HEK293 (cell line): Measurements from ENCODE around the gene MRTFA.

Experiments
- CTCF ChIA-PET: fragments of 350-600 bp; formaldehyde crosslinking; extraction: SDS; loops from one replicate; lab custom pipeline; 2021; ENCODE audit warnings: antibody characterized with exemption; lab: Yijun Ruan, JAX
- POLR2A ChIA-PET: fragments of 300-600 bp; formaldehyde crosslinking; extraction: SDS; loops from one replicate; lab custom pipeline; 2020; ENCODE audit warnings: antibody characterized with exemption, inconsistent platforms; lab: Yijun Ruan, JAX
- H3K27ac ChIP-seq: fragments of 200-500 bp; sonication (Bioruptor generic); 2 replicates; pipeline ENCODE4 v1.5.1; 2014; ENCODE audit warnings: low read depth, low read length, control low read depth, inconsistent platforms; ENCODE audit errors: extremely low read depth
- H3K36me3 ChIP-seq, 2 experiments: fragments of 200-500 bp in 1 of 2; sonication (Bioruptor generic) in 1 of 2; 1 replicate in 1 of 2; 2 replicates in 1 of 2; pipeline ENCODE4 v1.5.1; 2014 to 2017; ENCODE audit warnings: inconsistent platforms in 2 of 2, low read length in 2 of 2; ENCODE audit not compliant: control insufficient read depth in 2 of 2, insufficient read depth in 1 of 2
- H3K4me1 ChIP-seq: fragments of 200-500 bp; sonication (Bioruptor generic); 2 replicates; pipeline ENCODE4 v1.5.1; 2014; ENCODE audit warnings: mild to moderate bottlenecking, low read length, inconsistent platforms; ENCODE audit not compliant: control insufficient read depth, insufficient read depth
- H3K4me3 ChIP-seq: 2 replicates; pipeline ENCODE4 v1.5.1; 2011; ENCODE audit warnings: low read depth, mild to moderate bottlenecking, control low read depth, low read length, moderate library complexity
- H3K9me3 ChIP-seq: fragments of 200-500 bp; sonication (Bioruptor generic); 2 replicates; pipeline ENCODE4 v1.5.1; 2014; ENCODE audit warnings: low read depth, low read length, inconsistent platforms; ENCODE audit not compliant: control insufficient read depth, insufficient read depth
- FEZF1 ChIP-seq: fragments of 450-650 bp; formaldehyde crosslinking; IDR thresholded peaks from 2 replicates; pipeline ENCODE4 v1.5.1; 2016; ENCODE audit warnings: missing biosample characterization, missing genetic modification characterization
- HOXD13 ChIP-seq: sonication (generic); formaldehyde crosslinking; IDR thresholded peaks from 2 replicates; pipeline ENCODE4 v1.8.0; 2022; ENCODE audit warnings: missing genetic modification reagents, borderline replicate concordance
- MEIS1 ChIP-seq: sonication (generic); formaldehyde crosslinking; IDR thresholded peaks from 2 replicates; pipeline ENCODE4 v1.8.1; 2022; ENCODE audit warnings: missing genetic modification reagents, mild to moderate bottlenecking, borderline replicate concordance
- OSR2 ChIP-seq: fragments of 450-650 bp; formaldehyde crosslinking; IDR thresholded peaks from 2 replicates; pipeline ENCODE4 v1.5.1; 2016; ENCODE audit warnings: missing biosample characterization, missing genetic modification characterization
- PRDM10 ChIP-seq: fragments of 450-650 bp; formaldehyde crosslinking; IDR thresholded peaks from 2 replicates; pipeline ENCODE4 v1.5.1; 2016; ENCODE audit warnings: missing biosample characterization, missing genetic modification characterization
- SALL2 ChIP-seq: fragments of 450-650 bp; formaldehyde crosslinking; IDR thresholded peaks from 2 replicates; pipeline ENCODE4 v1.5.0; 2017; ENCODE audit warnings: missing biosample characterization, mild to moderate bottlenecking, missing genetic modification characterization, borderline replicate concordance
- ZBTB44 ChIP-seq: fragments of 450-650 bp; IDR thresholded peaks from 2 replicates; pipeline ENCODE4 v1.5.1; 2018; ENCODE audit warnings: missing biosample characterization, mild to moderate bottlenecking, missing genetic modification characterization
- ZNF133 ChIP-seq: fragments of 450-650 bp; formaldehyde crosslinking; IDR thresholded peaks from 2 replicates; pipeline ENCODE4 v1.5.1; 2016; ENCODE audit warnings: missing biosample characterization, missing genetic modification characterization
- ZNF148 ChIP-seq: fragments of 450-650 bp; formaldehyde crosslinking; IDR thresholded peaks from 2 replicates; pipeline ENCODE4 v1.5.0; 2017; ENCODE audit warnings: missing biosample characterization, missing genetic modification characterization, borderline replicate concordance
- ZNF473 ChIP-seq: fragments of 450-650 bp; formaldehyde crosslinking; IDR thresholded peaks from 2 replicates; pipeline ENCODE4 v1.5.1; 2017; ENCODE audit warnings: missing biosample characterization, missing genetic modification characterization
- ZNF549 ChIP-seq: fragments of 450-650 bp; IDR thresholded peaks from 2 replicates; pipeline ENCODE4 v1.5.1; 2018; ENCODE audit warnings: missing biosample characterization, missing genetic modification characterization, mild to moderate bottlenecking, inconsistent platforms, moderate library complexity
- ZNF623 ChIP-seq: fragments of 450-650 bp; formaldehyde crosslinking; IDR thresholded peaks from 2 replicates; pipeline ENCODE4 v1.5.1; 2016; ENCODE audit warnings: missing biosample characterization, missing genetic modification characterization
- ZNF624 ChIP-seq: fragments of 450-650 bp; formaldehyde crosslinking; IDR thresholded peaks from 2 replicates; pipeline ENCODE4 v1.5.1; 2017; ENCODE audit warnings: missing biosample characterization, missing genetic modification characterization
- ZNF768 ChIP-seq: fragments of 450-650 bp; formaldehyde crosslinking; IDR thresholded peaks from 2 replicates; pipeline ENCODE4 v1.5.1; 2018; ENCODE audit warnings: missing biosample characterization, mild to moderate bottlenecking, missing genetic modification characterization
- ZNF792 ChIP-seq: fragments of 450-650 bp; formaldehyde crosslinking; IDR thresholded peaks from 2 replicates; pipeline ENCODE4 v1.5.1; 2016; ENCODE audit warnings: missing biosample characterization, missing genetic modification characterization
- ZXDB ChIP-seq: fragments of 450-650 bp; formaldehyde crosslinking; IDR thresholded peaks from 2 replicates; pipeline ENCODE4 v1.5.1; 2016; ENCODE audit warnings: missing biosample characterization, missing genetic modification characterization
- TF ChIP-seq, protein P1 (sequence below): fragments of 450-650 bp; formaldehyde crosslinking; IDR thresholded peaks from 2 replicates; pipeline ENCODE4 v1.5.1; 2016; ENCODE audit warnings: missing biosample characterization, missing genetic modification characterization
- TF ChIP-seq, protein P2 (sequence below): fragments of 450-650 bp; formaldehyde crosslinking; IDR thresholded peaks from 2 replicates; pipeline ENCODE4 v1.5.1; 2017; ENCODE audit warnings: missing biosample characterization, missing genetic modification characterization

The MRTFA gene

DNA sequence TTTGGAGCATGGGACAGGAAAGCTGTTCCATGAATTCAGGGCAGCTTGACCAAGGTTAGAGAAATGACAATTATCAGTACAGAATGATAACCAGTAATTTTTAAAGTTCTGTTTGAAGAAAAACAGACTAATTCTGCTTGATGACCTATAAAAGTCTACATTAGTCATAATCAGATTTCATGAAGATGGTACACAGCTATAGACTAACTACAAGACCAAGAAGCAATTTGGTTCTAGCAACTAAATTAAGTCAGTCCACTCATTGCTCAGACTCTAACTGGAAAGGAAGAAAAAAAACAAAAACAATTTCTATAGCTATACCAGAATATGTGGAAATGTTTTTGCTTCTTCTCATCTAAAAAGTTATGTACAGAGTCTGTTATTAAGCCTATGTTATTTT lies 24.9 kb downstream of the MRTFA start:
- Histone ChIP-seq H3K36me3 (peaks cover 0 to 4% of the 10 kb centered on the region in 2 experiments; a peak in 1 of 3 replicates), H3K4me1 (peaks cover 40% of the 10 kb centered on the region), H3K27ac (no peak overlapping the region), H3K9me3 (no peaks in the 10 kb centered on the region), H3K4me3 (no peak overlapping the region)
- ChIA-PET POLR2A (interaction anchor here (1.6 to 2.4 kb wide), 3 partner anchors 25 to 40 kb away, joined by 3 to 15 read pairs (median 5); partner anchors contain the start of gene MRTFA), CTCF (interaction anchor here (0.6 to 1.9 kb wide), 4 partner anchors 13 to 135 kb away, joined by 3 to 5 read pairs (median 4); no protein-coding TSS in a partner anchor)
- TF ChIP-seq FEZF1 (tag by site-specific recombination) (no peak), ZBTB44 (tag by site-specific recombination) (no peak), ZNF768 (no peak), ZNF473 (tag by site-specific recombination) (no peak), ZXDB (no peak), HOXD13 (CRISPR knock-in tag) (no peak), SALL2 (tag by site-specific recombination) (no peak), ZNF623 (tag by site-specific recombination) (no peak), MEIS1 (CRISPR knock-in tag) (no peak), ZNF133 (tag by site-specific recombination) (no peak)
- TF ChIP-seq, protein P1, sequence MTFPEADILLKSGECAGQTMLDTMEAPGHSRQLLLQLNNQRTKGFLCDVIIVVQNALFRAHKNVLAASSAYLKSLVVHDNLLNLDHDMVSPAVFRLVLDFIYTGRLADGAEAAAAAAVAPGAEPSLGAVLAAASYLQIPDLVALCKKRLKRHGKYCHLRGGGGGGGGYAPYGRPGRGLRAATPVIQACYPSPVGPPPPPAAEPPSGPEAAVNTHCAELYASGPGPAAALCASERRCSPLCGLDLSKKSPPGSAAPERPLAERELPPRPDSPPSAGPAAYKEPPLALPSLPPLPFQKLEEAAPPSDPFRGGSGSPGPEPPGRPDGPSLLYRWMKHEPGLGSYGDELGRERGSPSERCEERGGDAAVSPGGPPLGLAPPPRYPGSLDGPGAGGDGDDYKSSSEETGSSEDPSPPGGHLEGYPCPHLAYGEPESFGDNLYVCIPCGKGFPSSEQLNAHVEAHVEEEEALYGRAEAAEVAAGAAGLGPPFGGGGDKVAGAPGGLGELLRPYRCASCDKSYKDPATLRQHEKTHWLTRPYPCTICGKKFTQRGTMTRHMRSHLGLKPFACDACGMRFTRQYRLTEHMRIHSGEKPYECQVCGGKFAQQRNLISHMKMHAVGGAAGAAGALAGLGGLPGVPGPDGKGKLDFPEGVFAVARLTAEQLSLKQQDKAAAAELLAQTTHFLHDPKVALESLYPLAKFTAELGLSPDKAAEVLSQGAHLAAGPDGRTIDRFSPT (tag by site-specific recombination), result no peak

GRCh38 chr22:40610329-40610850 lies 26.1 kb downstream of the MRTFA start:
- ChIA-PET POLR2A (interaction anchor here (0.9 to 2.4 kb wide), 4 partner anchors 24 to 76 kb away, joined by 3 to 15 read pairs (median 4); partner anchors contain the start of gene MRTFA), CTCF (interaction anchor here (0.6 to 1.9 kb wide), 5 partner anchors 14 to 86 kb away, joined by 3 to 6 read pairs (median 4); no protein-coding TSS in a partner anchor)
- TF ChIP-seq PRDM10 (tag by site-specific recombination) (peak; percentile 87), ZNF624 (tag by site-specific recombination) (no peak), ZNF148 (tag by site-specific recombination) (no peak), ZNF792 (no peak), OSR2 (tag by site-specific recombination) (peak; percentile 64; the same call in 1 of the 2 replicates), ZNF549 (tag by site-specific recombination) (no peak)
- TF ChIP-seq, protein P2, sequence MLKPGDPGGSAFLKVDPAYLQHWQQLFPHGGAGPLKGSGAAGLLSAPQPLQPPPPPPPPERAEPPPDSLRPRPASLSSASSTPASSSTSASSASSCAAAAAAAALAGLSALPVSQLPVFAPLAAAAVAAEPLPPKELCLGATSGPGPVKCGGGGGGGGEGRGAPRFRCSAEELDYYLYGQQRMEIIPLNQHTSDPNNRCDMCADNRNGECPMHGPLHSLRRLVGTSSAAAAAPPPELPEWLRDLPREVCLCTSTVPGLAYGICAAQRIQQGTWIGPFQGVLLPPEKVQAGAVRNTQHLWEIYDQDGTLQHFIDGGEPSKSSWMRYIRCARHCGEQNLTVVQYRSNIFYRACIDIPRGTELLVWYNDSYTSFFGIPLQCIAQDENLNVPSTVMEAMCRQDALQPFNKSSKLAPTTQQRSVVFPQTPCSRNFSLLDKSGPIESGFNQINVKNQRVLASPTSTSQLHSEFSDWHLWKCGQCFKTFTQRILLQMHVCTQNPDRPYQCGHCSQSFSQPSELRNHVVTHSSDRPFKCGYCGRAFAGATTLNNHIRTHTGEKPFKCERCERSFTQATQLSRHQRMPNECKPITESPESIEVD (tag by site-specific recombination), result 0 out of 2 replicates have a peak, but pooled peaks have one; percentile 20
- no peak overlapping the region for H3K4me3 ChIP-seq
- peaks cover 0 to 4% of the 10 kb centered on the region in 2 experiments; a peak in 1 of 3 replicates for H3K36me3 ChIP-seq
- H3K27ac ChIP-seq, result no peak overlapping the region
- peaks cover 52% of the 10 kb centered on the region for H3K4me1 ChIP-seq
- H3K9me3 ChIP-seq, result no peaks in the 10 kb centered on the region
